WTC11 (cell line): ENCODE results near the gene SCNM1.

Experiments used
- CBFB ChIP-seq: sonication (generic); formaldehyde crosslinking; IDR thresholded peaks from 2 replicates; pipeline ENCODE4 v1.8.1; 2022; ENCODE audit warnings: mild to moderate bottlenecking, low read depth, missing genetic modification reagents
- CTCF ChIP-seq: fragments of 200-600 bp; IDR thresholded peaks from 2 replicates; pipeline ENCODE4 v1.8.0; 2022; ENCODE audit warnings: antibody characterized with exemption
- ELF4 ChIP-seq: sonication (generic); formaldehyde crosslinking; IDR thresholded peaks from 2 replicates; pipeline ENCODE4 v1.8.1; 2022; ENCODE audit warnings: low read depth, mild to moderate bottlenecking, moderate library complexity, missing genetic modification reagents
- KAT7 ChIP-seq: sonication (generic); formaldehyde crosslinking; IDR thresholded peaks from 2 replicates; pipeline ENCODE4 v1.8.1; 2023; ENCODE audit warnings: missing genetic modification reagents, mild to moderate bottlenecking, borderline replicate concordance
- MAX ChIP-seq: sonication (generic); formaldehyde crosslinking; IDR thresholded peaks from 2 replicates; pipeline ENCODE4 v1.8.0; 2022; ENCODE audit warnings: mild to moderate bottlenecking, missing genetic modification reagents
- TEAD1 ChIP-seq: sonication (generic); formaldehyde crosslinking; IDR thresholded peaks from 2 replicates; pipeline ENCODE4 v1.8.0; 2022; ENCODE audit warnings: mild to moderate bottlenecking, missing genetic modification reagents
- TP53 ChIP-seq: sonication (generic); formaldehyde crosslinking; IDR thresholded peaks from 2 replicates; pipeline ENCODE4 v1.8.1; 2023; ENCODE audit warnings: mild to moderate bottlenecking, missing genetic modification reagents
- ZBTB43 ChIP-seq: sonication (generic); formaldehyde crosslinking; IDR thresholded peaks from 2 replicates; pipeline ENCODE4 v1.8.1; 2023; ENCODE audit warnings: mild to moderate bottlenecking, missing genetic modification reagents
- ZNF512 ChIP-seq: sonication (generic); formaldehyde crosslinking; IDR thresholded peaks from 2 replicates; pipeline ENCODE4 v1.8.1; 2022; ENCODE audit warnings: missing genetic modification reagents, borderline replicate concordance

GRCh38 chr1:151166505-151166956, 587 bp downstream of the SCNM1 start:
- no peak for TF ChIP-seq MAX (CRISPR knock-in tag)
- TF ChIP-seq TEAD1: no peak
- no peak for TF ChIP-seq CTCF
- no peak for TF ChIP-seq KAT7 (CRISPR knock-in tag)
- no peak for TF ChIP-seq TP53 (CRISPR knock-in tag)
- TF ChIP-seq ELF4 (CRISPR knock-in tag): no peak
- no peak for TF ChIP-seq ZNF512 (CRISPR knock-in tag)
- TF ChIP-seq ZBTB43 (CRISPR knock-in tag): no peak
- TF ChIP-seq CBFB (CRISPR knock-in tag): no peak
